ENCODE data around the gene KIF3A. TPM values are rescaled to one million over a fixed set of nuclear protein-coding genes. Genes with fewer than 3 reads are reported as not detected.

Gene KIF3A
- total and polyA plus RNA-seq, 3 donors from 2014 or later, result 23.2 to 38.6 (median 30.8) TPM

DNA sequence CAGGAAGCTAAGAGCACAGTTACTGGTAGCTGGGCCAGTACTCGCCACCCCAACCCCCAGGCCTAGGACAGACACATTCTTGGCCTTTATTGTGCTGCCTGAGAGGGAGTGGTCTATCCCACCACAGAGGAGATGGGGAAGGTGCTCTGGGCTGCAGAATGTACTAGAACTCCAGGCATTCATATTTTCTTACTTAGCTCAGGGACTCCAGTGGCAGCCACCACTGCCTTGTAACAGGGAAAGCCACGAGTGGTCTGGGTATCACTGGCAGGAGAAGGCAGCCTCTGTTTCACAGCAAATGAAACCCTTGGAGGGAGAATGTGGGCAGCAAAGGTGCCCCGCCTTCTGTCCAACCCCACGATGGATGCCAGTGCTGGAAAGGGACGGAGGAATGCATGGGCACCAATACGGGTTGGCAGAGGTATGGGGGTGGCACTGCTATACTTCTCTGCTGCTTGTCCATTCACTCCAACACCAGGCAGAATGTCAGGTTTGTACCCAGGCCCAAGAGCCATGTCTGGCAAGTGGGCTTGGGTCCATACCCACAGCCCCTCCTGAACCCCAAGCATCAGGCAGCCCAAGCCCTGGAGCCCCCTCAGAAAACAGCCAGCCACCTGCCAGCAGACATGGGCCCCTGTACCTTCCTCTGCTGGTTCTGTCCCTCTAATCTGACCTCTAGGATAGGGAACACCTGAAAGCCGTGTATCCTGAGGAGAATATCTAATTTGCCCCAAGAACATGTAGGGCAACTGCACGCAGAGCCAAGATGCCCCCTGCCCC, 35.1 kb upstream of the KIF3A start:
- intact Hi-C loops (cut with DNase I; ENCODE audit: low total_unique reads), result no loop called here
- Histone ChIP-seq H3K27ac (no peak overlapping the region), H3K4me3 (no peak overlapping the region), H3K27me3 (no peaks in the 10 kb centered on the region), H3K36me3 (ENCODE audit: low read depth, missing control alignments) (no peaks in the 10 kb centered on the region), H3K9me3 (no peaks in the 10 kb centered on the region), H3K4me1 (peaks cover 25% of the 10 kb centered on the region)
- no peak for DNase-seq
- WGBS, 2 donors, result 90% methylated on average over 7 to 8 of the region's 8 CpGs
- no peak for TF ChIP-seq POLR2A (IDR thresholded peaks at IDR 0.05)
- TF ChIP-seq, protein P1, sequence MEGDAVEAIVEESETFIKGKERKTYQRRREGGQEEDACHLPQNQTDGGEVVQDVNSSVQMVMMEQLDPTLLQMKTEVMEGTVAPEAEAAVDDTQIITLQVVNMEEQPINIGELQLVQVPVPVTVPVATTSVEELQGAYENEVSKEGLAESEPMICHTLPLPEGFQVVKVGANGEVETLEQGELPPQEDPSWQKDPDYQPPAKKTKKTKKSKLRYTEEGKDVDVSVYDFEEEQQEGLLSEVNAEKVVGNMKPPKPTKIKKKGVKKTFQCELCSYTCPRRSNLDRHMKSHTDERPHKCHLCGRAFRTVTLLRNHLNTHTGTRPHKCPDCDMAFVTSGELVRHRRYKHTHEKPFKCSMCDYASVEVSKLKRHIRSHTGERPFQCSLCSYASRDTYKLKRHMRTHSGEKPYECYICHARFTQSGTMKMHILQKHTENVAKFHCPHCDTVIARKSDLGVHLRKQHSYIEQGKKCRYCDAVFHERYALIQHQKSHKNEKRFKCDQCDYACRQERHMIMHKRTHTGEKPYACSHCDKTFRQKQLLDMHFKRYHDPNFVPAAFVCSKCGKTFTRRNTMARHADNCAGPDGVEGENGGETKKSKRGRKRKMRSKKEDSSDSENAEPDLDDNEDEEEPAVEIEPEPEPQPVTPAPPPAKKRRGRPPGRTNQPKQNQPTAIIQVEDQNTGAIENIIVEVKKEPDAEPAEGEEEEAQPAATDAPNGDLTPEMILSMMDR (IDR thresholded peaks at IDR 0.05), result no peak

DNA sequence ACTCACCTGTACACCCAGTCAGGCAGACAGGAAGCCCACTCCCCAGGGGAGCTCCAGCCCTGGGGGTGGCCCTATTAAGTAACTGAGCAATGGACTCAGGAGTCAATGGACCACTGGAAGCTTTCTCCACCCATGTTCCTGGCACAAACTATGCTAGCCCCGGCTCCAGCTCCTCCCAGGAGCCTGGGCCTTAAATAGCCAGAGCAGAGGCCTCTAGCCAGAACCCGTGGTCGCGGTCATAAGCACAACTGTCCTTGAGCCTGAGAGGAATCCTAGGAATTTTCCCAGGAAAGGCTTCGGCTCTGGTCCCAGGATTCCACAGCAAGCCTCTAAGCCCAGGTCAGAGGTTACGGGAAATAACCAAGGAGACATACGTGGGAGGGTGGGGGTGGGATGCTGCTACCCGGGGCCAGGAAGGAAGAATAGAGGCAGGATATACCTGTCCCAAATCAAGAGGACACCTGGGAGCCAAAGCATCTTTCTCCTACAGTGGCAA, 34.2 kb upstream of the KIF3A start:
- peak; percentile 84 for DNase-seq
- no peaks in the 10 kb centered on the region for H3K27me3 ChIP-seq
- intact Hi-C loops (cut with DNase I; ENCODE audit: low total_unique reads), result no loop called here
- no peaks in the 10 kb centered on the region for H3K36me3 ChIP-seq (ENCODE audit: low read depth, missing control alignments)
- peak overlapping the region in 1 of 2 donors; percentile 36 for H3K27ac ChIP-seq
- H3K9me3 ChIP-seq, result no peaks in the 10 kb centered on the region
- 52 to 58% methylated on average over 7 to 8 of the region's 8 CpGs for WGBS, 2 donors
- no peak for TF ChIP-seq POLR2A (IDR thresholded peaks at IDR 0.05)
- TF ChIP-seq, protein P1 (IDR thresholded peaks at IDR 0.05), result no peak
- H3K4me3 ChIP-seq, result no peak overlapping the region
- H3K4me1 ChIP-seq, result peaks cover 31% of the 10 kb centered on the region

DNA sequence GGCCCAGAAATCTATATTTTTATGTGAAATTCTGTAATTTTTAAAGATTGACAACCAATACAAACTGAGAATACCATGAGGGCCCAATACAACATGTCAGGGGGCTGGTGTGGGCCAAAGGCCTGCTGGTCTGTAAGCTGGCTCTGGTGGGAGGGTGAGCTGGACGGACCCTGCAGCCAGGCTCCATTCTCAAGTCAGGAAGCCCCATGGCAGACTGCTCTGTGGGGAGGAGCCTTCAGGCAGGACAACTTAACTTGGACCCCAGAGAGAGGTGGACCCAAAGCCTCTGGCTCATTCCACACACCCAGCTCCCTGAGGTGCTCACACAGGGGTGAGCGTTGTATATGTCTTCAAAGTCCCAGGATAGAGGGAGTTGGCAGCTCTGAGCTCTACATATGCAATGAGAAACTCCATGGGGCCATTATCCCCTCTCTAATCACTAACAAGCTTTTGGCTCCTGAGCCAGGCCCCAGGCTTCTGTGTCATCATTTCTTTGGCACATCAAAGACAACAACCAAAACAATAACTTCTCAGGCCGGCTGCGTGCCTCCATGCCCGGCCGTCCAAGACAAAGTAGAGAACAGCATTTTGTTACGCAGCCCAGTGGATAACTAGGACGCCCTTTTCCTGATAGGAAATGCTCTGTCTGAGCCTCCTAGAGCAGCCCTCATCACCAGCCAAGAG, 33.3 kb upstream of the KIF3A start:
- DNase-seq, result no peak
- Histone ChIP-seq H3K36me3 (ENCODE audit: low read depth, missing control alignments) (no peaks in the 10 kb centered on the region), H3K4me1 (peaks cover 24% of the 10 kb centered on the region), H3K9me3 (no peaks in the 10 kb centered on the region), H3K27ac (peak overlapping the region in 1 of 2 donors; percentile 36), H3K4me3 (no peak overlapping the region), H3K27me3 (no peaks in the 10 kb centered on the region)
- 91 to 100% methylated on average over 8 of the region's 8 CpGs for WGBS, 2 donors
- intact Hi-C loops (cut with DNase I; ENCODE audit: low total_unique reads), result no loop called here
- TF ChIP-seq, protein P1 (IDR thresholded peaks at IDR 0.05), result no peak
- no peak for TF ChIP-seq POLR2A (IDR thresholded peaks at IDR 0.05)

DNA sequence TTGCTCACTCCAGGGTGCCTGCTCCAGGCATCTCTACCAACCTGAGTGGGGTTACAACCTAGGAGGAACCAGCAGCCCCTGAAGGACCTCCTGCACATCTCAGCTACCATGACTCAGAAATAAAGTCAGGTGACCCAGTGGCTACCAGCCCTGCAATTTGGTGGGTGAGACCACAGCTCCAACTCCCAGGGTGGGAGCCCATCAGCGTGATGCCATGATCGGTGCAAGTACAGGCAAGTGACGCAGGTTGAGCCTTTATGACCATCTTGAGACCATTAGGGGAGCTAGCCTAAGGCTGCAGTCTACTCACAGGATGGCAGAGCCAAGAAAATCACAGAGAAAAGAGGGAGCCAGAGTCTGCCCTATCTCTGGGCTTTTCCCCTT, 31.1 kb upstream of the KIF3A start:
- Histone ChIP-seq H3K27ac (no peak overlapping the region), H3K36me3 (ENCODE audit: low read depth, missing control alignments) (no peaks in the 10 kb centered on the region), H3K9me3 (no peaks in the 10 kb centered on the region), H3K4me3 (no peak overlapping the region), H3K27me3 (no peaks in the 10 kb centered on the region), H3K4me1 (peaks cover 24% of the 10 kb centered on the region)
- WGBS, 2 donors, result 96% methylated on average over 3 of the region's 3 CpGs; no CpG with 5 or more reads in 1 of the 2 donors
- TF ChIP-seq POLR2A (IDR thresholded peaks at IDR 0.05), result no peak
- TF ChIP-seq, protein P1 (IDR thresholded peaks at IDR 0.05), result no peak
- DNase-seq, result no peak
- intact Hi-C loops (cut with DNase I; ENCODE audit: low total_unique reads), result no loop called here

Data from testis (tissue), 3 donors.